ENCODE results near the gene TRIP13.

- TF ChIP-seq YY1 (tag by site-specific recombination; IDR thresholded peaks at IDR 0.05): no peak
- TF ChIP-seq HOXA7 (CRISPR knock-in tag; IDR thresholded peaks at IDR 0.05; ENCODE audit: borderline replicate concordance): no peak
- TF ChIP-seq ZNF366 (tag by site-specific recombination; conservative IDR thresholded peaks at IDR 0.05): no peak
- TF ChIP-seq ZNF488 (tag by site-specific recombination; IDR thresholded peaks at IDR 0.05): no peak
- no peak for TF ChIP-seq ZNF18 (tag by site-specific recombination; IDR thresholded peaks at IDR 0.05)
- no peak for TF ChIP-seq ZBTB7A (tag by site-specific recombination; IDR thresholded peaks at IDR 0.05; ENCODE audit: low read depth)
- no peak for TF ChIP-seq TSHZ1 (tag by site-specific recombination; IDR thresholded peaks at IDR 0.05; ENCODE audit: borderline replicate concordance)
- TF ChIP-seq CTCF (tag by site-specific recombination; IDR thresholded peaks at IDR 0.05): no peak
- TF ChIP-seq ZNF561 (tag by site-specific recombination; IDR thresholded peaks at IDR 0.05; ENCODE audit: borderline replicate concordance): no peak
- TF ChIP-seq ZBTB44 (tag by site-specific recombination; IDR thresholded peaks at IDR 0.05): no peak
- TF ChIP-seq ZIC2 (tag by site-specific recombination; IDR thresholded peaks at IDR 0.05): no peak
- TF ChIP-seq ZEB2 (tag by site-specific recombination; IDR thresholded peaks at IDR 0.05): no peak
These were observed 20.9 kb upstream of the TRIP13 start for GRCh38 chr5:871596-872298.

Measured in HEK293 (cell line).